NOMO-1 treated with DMSO at 0.1 percent for 48 hours (cell line): ENCODE data around the gene KIAA1549.
"Not testable (repeated sequence)": the region's sequence is repeated elsewhere in the genome, so short reads cannot be mapped to it uniquely, and the experiment has no call there.

ENCODE experiments used
- DNase-seq: peaks from one replicate; lab custom pipeline; 2025; ENCODE audit not compliant: unreplicated experiment; lab: John Stamatoyannopoulos, UW

The KIAA1549 gene

GRCh38 chr7:138821912-138822311 lies 159.3 kb downstream of the KIAA1549 start:
- no peak for DNase-seq

- DNase-seq = no peak
Measured at GRCh38 chr7:138819625-138820024, 161.6 kb downstream of the KIAA1549 start.

- DNase-seq = no peak
Measured at GRCh38 chr7:138816650-138817049, 164.5 kb downstream of the KIAA1549 start.

DNA sequence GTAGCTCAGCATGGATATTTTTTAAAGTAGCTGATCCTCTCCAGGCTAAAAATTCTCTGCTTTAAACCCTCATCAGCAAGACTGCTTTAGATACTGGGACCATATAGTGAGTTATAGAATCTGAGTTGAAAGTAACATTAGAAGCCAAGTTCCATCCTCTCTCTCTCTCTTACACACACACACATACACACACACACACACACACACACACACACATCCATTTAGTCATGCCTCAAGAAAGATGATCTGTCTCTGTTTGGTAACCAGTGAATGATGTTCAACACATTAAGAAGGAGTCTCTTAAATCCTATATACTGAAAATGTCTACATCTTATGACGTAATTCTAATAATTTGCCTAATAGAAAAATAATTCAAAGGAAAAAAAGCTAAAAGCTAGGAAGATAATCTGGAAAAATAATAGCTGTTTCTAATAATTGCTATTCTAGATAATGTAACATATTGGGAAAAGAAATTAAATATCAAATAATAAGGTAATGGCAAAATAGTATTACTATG lies 166.3 kb downstream of the KIAA1549 start:
- no peak for DNase-seq

GRCh38 chr7:138813945-138814344 lies 167.2 kb downstream of the KIAA1549 start:
- DNase-seq = no peak

DNA sequence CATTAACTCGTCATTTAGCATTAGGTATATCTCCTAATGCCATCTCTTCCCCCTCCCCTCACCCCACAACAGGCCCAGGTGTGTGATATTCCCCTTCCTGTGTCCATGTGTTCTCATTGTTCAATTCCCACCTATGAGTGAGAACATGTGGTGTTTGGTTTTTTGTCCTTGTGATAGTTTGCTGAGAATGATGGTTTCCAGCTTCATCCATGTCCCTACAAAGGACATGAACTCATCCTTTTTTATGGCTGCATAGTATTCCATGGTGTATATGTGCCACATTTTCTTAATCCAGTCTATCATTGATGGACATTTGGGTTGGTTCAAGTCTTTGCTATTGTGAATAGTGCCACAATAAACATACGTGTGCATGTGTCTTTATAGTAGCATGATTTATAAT lies 169.9 kb downstream of the KIAA1549 start:
- not testable (repeated sequence) for DNase-seq

- DNase-seq = no peak
Measured at GRCh38 chr7:138809346-138809745, 171.8 kb downstream of the KIAA1549 start.

GRCh38 chr7:138804618-138805017 lies 176.6 kb downstream of the KIAA1549 start:
- DNase-seq = no peak

GRCh38 chr7:138802706-138803105 lies 178.5 kb downstream of the KIAA1549 start:
- DNase-seq = no peak

GRCh38 chr7:138801256-138801655 lies 179.9 kb downstream of the KIAA1549 start:
- no peak for DNase-seq

DNA sequence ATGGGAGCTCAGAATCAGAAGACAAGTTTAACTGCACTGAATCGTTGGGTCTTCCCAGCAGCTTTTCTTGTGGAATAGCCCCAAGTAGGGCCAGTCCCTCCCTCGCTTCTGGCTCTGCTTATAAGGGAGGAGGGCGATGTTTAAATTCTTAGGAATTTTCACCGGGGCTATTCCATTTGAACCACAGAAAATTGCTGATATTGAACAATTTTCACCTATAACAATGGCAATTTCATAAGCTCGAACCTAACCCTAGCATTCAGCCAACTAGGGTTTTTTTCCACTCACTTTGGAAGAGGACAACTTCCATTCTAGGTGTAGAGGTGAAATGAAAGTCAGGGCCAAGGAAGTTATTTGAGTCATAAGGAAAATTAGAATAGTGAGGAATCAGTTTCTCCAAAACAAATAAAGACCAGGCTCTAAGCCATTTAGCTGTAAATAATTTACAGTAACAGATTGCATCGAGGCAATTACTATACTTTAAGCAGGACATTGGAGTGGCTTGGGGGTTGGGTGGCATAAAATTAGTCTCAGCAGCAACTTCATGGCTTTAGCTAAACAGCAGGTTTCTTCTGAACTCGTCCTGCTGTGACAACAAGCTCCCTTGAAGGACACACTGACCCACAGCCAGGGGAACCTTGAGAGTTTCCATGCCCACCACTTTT lies 181.7 kb downstream of the KIAA1549 start:
- DNase-seq = no peak

GRCh38 chr7:138798836-138799235 lies 182.4 kb downstream of the KIAA1549 start:
- DNase-seq = no peak

DNA sequence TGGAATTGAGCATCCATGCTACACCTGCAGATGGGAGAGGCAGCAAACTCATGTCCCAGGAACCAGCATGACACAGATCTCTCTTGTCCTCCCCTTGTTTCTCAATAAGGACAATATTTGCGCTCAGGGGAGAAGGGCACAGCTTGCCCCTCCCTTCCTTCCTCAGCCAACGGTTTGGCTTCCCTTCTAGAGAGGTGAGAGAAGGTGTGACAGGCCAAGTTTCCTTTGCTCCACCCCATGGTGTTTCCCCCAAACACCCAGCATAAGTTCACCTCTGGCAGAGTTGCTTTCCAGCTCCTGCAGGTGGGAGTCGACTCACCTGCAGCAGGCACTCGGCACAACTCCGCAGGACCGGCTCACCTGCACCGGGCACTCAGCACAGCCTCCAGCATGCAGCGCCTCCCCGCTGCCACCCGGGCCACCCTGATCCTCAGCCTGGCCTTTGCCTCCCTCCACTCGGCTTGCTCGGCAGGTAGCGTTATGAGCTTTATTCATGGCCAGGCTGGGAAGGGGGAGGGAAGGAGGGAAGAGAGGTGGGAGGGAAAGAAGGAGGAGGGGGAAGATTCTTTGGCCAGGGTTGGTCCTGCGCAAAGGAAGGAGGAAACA lies 183.4 kb downstream of the KIAA1549 start, which contains the start of the genes ATP6V0A4 and TMEM213:
Gene ATP6V0A4 (minus strand): TSS at position 482 of the 606 bp plus-strand sequence. CDS start 26,949 bp downstream, outside the sequence.
Gene TMEM213 (plus strand): TSS at position 280 of the 606 bp plus-strand sequence. CDS start 111 bp downstream, at position 391.
- DNase-seq = no peak

DNA sequence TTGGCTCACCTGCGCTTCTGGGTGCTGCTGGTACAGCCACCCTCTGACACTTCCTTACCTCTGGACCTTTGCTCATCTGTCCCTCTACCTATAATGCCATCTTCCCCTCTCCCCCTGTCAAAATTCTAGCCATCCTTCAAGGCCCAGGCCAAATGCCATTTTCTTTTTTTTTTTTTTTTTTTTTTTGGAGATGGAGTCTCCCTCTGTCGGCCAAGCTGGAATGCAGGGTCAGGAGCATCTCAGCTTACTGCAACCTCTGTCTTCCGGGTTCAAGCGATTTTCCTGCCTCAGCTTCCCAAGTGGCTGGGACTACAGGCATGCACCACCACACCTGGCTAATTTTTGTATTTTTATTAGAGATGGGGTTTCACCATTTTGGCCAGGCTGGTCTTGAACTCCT lies 184.1 kb downstream of the KIAA1549 start:
- not testable (repeated sequence) for DNase-seq

DNA sequence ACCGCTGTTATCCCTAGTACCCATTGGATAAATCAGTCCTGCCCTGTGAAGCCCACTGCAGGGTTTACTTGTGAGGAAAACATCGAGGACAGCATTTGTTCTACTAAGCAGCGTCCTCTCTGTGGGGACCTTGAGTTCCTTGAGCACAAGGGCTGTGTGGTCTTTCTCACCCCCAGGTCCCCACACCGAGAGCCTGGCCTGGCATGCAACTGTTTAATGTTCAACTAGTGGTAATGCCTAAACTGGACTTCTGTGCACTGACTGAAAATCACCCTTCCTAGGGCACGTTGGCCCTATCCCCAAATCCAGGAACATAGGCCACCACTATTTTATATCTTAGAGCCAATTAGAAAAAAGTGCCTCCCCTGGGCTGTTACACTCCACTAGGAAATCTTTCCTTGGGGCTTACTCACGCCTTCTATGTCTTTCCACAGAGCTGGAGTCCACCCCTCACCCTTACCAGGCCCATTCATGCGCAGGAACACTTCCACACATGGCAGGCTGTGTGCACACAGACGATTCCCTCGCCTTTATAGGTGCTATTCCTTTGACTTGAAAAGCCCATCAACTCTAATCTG lies 185.1 kb downstream of the KIAA1549 start:
- no peak for DNase-seq

GRCh38 chr7:138785587-138786437 lies 195.4 kb downstream of the KIAA1549 start:
- DNase-seq = no peak

DNA sequence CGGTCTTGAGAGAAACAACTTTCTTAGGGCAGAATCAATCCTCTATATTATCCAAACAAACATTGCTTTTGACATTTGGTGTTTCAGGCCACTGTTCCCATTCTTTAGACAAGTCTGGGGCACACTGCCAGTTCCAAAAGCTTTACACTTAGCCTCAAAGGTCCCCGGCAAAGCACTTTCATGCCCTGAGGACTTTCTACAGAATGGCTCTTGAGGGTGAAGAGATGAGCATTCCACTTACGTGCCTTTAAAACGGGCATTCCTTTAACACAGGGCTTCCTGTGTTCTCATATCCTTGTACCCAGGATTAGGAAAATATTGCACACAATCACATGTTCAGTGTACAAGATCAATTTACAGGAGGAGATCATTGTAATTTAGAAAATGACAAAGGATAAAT lies 196.5 kb downstream of the KIAA1549 start:
- DNase-seq = no peak
